ENCODE measurements around the gene CCDC144A.
"Not testable (repeated sequence)": the region's sequence is repeated elsewhere in the genome, so short reads cannot be mapped to it uniquely, and the experiment has no call there.

The CCDC144A gene

GRCh38 chr17:16820161-16820877, 130.3 kb downstream of the CCDC144A start:
- DNase-seq (ENCODE audit: low read depth, low spot score): no peak

GRCh38 chr17:16820979-16821543, 131.0 kb downstream of the CCDC144A start:
- no peak for DNase-seq (ENCODE audit: low read depth, low spot score)

- not testable (repeated sequence) for DNase-seq (ENCODE audit: low read depth, low spot score)
These were observed 132.1 kb downstream of the CCDC144A start for GRCh38 chr17:16822133-16822532.

- not testable (repeated sequence) for DNase-seq (ENCODE audit: low read depth, low spot score)
These were observed 133.8 kb downstream of the CCDC144A start for GRCh38 chr17:16823768-16824406.

Measured in brain pericyte (primary cell).